Activated B cell treated with CpG ODN at 0.5 μM for 24 hours (primary cell): ENCODE measurements around the gene MAGEA6. TPM values are rescaled to one million over a fixed set of nuclear protein-coding genes. Genes with fewer than 3 reads are reported as not detected.

Experiments
- ATAC-seq: fragments of 200-7000 bp; cut with Tn5 transposase; one replicate; pipeline ENCODE4 v1.10.0; 2021; ENCODE audit warnings: low read depth, mild to moderate bottlenecking, moderate library complexity
- CTCF ChIA-PET: fragments of 350-600 bp; sonication (Branson Sonifier 250); formaldehyde crosslinking; loops from one replicate; lab custom pipeline; 2021; ENCODE audit warnings: antibody characterized with exemption; lab: Charles Lee
- POLR2A ChIA-PET: fragments of 350-600 bp; sonication (Branson Sonifier 250); formaldehyde crosslinking; loops from one replicate; lab custom pipeline; 2021; ENCODE audit warnings: antibody characterized with exemption; lab: Charles Lee
- DNase-seq: peaks from one replicate; pipeline ENCODE4 v3.0.0; 2022
- H3K27ac Mint-ChIP-seq: one replicate; pipeline ENCODE4 v1.8.0; 2020; ENCODE audit warnings: mixed read lengths
- H3K27me3 Mint-ChIP-seq: one replicate; pipeline ENCODE4 v1.8.0; 2021; ENCODE audit warnings: mixed read lengths
- H3K36me3 Mint-ChIP-seq: one replicate; pipeline ENCODE4 v1.8.0; 2021; ENCODE audit warnings: low read depth, mixed read lengths
- H3K4me1 Mint-ChIP-seq: one replicate; pipeline ENCODE4 v1.8.0; 2021; ENCODE audit warnings: mixed read lengths
- H3K4me3 Mint-ChIP-seq: one replicate; pipeline ENCODE4 v1.8.0; 2020; ENCODE audit warnings: mild to moderate bottlenecking, mixed read lengths
- H3K9me3 Mint-ChIP-seq: one replicate; pipeline ENCODE4 v1.8.0; 2020; ENCODE audit warnings: mixed read lengths
- CTCF ChIP-seq: fragments of 200-600 bp; IDR thresholded peaks from one replicate; pipeline ENCODE4 v1.8.0; 2022; ENCODE audit warnings: antibody characterized with exemption, mild to moderate bottlenecking
- intact Hi-C: fragments of 100-400 bp; cut with micrococcal nuclease; formaldehyde crosslinking; loops from one replicate; pipeline ENCODE4 v1.15.1; 2024
- total RNA-seq: library from RNA; stranded (reverse); gene quantifications from 2 replicates; pipeline ENCODE4 v1.2.3, GENCODE V29; 2022

The MAGEA6 gene
- total RNA-seq, 1 donor from 2014 or later = not detected

GRCh38 chrX:152733261-152733975 lies 36.1 kb downstream of the MAGEA6 start, which contains the start of the genes CSAG1 and MAGEA12:
Gene CSAG1 (minus strand): TSS chrX:152733721. CDS start chrX:152732460, 1,261 bp downstream.
Gene MAGEA12 (plus strand): TSS chrX:152733757. CDS start chrX:152736162, 2,405 bp downstream.
- intact Hi-C loops = no loop called here
- no peak for TF ChIP-seq CTCF

GRCh38 chrX:152725409-152725808 lies 44.1 kb downstream of the MAGEA6 start:
- no peaks in the 10 kb centered on the region for H3K9me3 Mint-ChIP-seq
- no peaks in the 10 kb centered on the region for H3K4me1 Mint-ChIP-seq
- ChIA-PET CTCF (no interaction called here), POLR2A (no interaction called here)
- no peak overlapping the region for H3K4me3 Mint-ChIP-seq
- DNase-seq = no peak
- no peak overlapping the region for H3K27ac Mint-ChIP-seq
- intact Hi-C loops = no loop called here
- no peaks in the 10 kb centered on the region for H3K27me3 Mint-ChIP-seq
- ATAC-seq = no peak
- no peaks in the 10 kb centered on the region for H3K36me3 Mint-ChIP-seq
- TF ChIP-seq CTCF = no peak

More at GRCh38 chrX:152733261-152733975, 36.1 kb downstream of the MAGEA6 start, which contains the start of the genes CSAG1 and MAGEA12:
- POLR2A ChIA-PET = no interaction called here
- no peaks in the 10 kb centered on the region for H3K4me1 Mint-ChIP-seq
- no peak within 1 kb of the TSS for H3K4me3 Mint-ChIP-seq
- ATAC-seq = no peak
- H3K9me3 Mint-ChIP-seq = no peaks in the 10 kb centered on the region
- no peaks in the 10 kb centered on the region for H3K27me3 Mint-ChIP-seq
- H3K27ac Mint-ChIP-seq = no peak within 1 kb of the TSS
- no peak for DNase-seq
- CTCF ChIA-PET = no interaction called here
- H3K36me3 Mint-ChIP-seq = no peaks in the 10 kb centered on the region

Other genes starting within 250 kb of the MAGEA6 start
- not detected in 2 replicates for gene GABRQ, start 131.8 kb downstream of the MAGEA6 start, total RNA-seq
- not detected in 2 replicates for gene MAGEA3, start 70.9 kb downstream of the MAGEA6 start, total RNA-seq
- gene CSAG2, start 60.4 kb downstream of the MAGEA6 start, total RNA-seq = not detected in 2 replicates
- not detected in 2 replicates for gene MAGEA2B, start 55.1 kb downstream of the MAGEA6 start, total RNA-seq
- gene CSAG1, start 36.0 kb downstream of the MAGEA6 start, total RNA-seq = not detected in 2 replicates
- gene MAGEA12, start 35.9 kb downstream of the MAGEA6 start, total RNA-seq = not detected in 2 replicates
- gene MAGEA2, start 15.8 kb downstream of the MAGEA6 start, total RNA-seq = not detected in 2 replicates
- not detected in 2 replicates for gene CSAG3, start 10.5 kb downstream of the MAGEA6 start, total RNA-seq
- 13.3 and 16.1 TPM in 2 replicates for gene CETN2, start 61.1 kb upstream of the MAGEA6 start, total RNA-seq
- 17.8 and 18.4 TPM in 2 replicates for gene NSDHL, start 61.4 kb upstream of the MAGEA6 start, total RNA-seq
- 0.75 and 0.81 TPM in 2 replicates for gene ZNF185, start 128.4 kb upstream of the MAGEA6 start, total RNA-seq
- gene PNMA5, start 224.4 kb upstream of the MAGEA6 start, total RNA-seq = 0.27 TPM in 1 of 2 replicates, not detected in the other